Activated CD8-positive, alpha-beta memory T cell treated with anti-CD3 and anti-CD28 coated beads, Interleukin-2, amount 50 U/mL, for 24 hours (primary cell): ENCODE data around the gene HBB.

ENCODE experiments used
- DNase-seq: peaks from one replicate; pipeline ENCODE4 v3.0.0-alpha.2; 2020; ENCODE audit errors: extremely low read depth

HBB gene

DNA sequence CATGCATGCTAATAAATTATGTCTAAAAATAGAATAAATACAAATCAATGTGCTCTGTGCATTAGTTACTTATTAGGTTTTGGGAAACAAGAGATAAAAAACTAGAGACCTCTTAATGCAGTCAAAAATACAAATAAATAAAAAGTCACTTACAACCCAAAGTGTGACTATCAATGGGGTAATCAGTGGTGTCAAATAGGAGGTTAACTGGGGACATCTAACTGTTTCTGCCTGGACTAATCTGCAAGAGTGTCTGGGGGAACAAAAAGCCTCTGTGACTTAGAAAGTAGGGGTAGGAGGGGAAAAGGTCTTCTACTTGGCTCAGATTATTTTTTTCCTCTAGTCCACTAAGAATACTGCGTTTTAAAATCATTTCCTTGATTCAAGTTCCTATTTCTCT is 810 bp upstream of the HBB start:
- DNase-seq = no peak

GRCh38 chr11:5225480-5225871 is 1.4 kb downstream of the HBB start:
- no peak for DNase-seq

GRCh38 chr11:5224538-5225479 is 2.1 kb downstream of the HBB start:
- no peak for DNase-seq

GRCh38 chr11:5223686-5224085 is 3.2 kb downstream of the HBB start:
- DNase-seq = no peak

- DNase-seq = no peak
Measured at GRCh38 chr11:5223146-5223545, 3.7 kb downstream of the HBB start.

DNA sequence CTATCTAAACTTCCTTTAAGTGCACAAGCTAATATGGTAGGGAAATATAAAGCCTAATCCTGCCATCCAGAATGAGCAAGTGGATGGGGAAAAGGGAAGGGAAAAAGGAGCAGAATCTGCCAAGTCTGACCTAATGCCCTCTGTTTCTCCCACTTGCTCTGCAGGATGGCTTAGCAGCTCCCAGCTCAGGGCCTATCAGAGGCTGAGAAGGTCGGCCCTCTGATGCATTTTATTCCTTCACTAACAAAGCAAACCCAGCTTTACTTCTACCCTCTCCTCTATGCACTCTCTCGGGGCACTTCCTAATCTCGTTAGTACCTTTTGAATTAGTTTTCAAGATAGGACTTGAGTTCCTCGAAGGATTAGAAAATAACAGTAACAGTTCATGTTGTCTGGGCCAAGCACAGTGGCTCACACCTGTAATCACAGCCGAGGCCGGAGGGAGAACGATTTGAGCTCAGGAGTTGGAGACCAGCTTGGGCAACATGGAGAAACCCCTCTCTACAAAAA is 16.4 kb downstream of the HBB start:
- DNase-seq = no peak

GRCh38 chr11:5204787-5205186 is 22.1 kb downstream of the HBB start:
- DNase-seq = no peak

DNA sequence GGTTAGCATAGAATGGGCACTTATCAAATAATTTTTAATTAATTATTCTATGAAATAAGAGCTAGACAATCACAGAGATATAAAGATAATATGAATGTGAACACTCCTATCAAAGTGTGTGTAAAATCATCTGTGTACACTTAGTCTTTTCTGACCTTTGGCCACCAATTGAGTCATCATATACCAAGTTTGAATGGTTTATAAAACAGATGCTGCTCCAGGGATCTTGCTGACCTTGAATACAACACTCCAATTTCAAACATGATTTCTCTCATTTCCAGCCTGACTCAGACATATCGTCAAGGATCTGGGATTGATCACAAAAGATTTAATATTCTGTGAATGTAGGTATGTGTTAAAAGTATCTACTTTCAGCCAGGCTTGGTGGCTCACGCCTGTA is 23.5 kb downstream of the HBB start:
- DNase-seq = no peak

DNA sequence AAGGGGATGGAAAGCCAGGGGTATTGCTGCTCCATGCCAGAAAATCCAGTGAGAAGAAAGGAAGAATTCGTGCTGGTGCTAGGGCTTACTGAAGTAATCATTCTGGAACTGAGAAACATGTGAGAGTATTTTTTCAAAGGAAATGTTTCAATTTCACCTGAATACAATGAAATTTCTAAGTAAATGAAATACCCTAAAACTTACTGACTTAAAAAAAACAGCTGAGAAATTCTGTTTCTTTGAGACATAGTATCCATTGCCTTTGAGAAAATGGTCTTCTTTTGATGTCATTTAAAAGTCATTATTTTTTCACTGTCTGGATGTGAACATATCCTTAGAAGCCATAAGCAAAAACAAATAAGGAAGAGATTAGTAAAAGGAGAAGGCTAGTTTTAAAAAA is 26.3 kb downstream of the HBB start, which contains the start of gene OR51V1:
TSS of gene OR51V1 (minus strand) at position 101 of the 400 bp plus-strand sequence. CDS start at position 101, 0 bp downstream.
- no peak for DNase-seq

GRCh38 chr11:5198285-5198684 is 28.6 kb downstream of the HBB start:
- DNase-seq = no peak

GRCh38 chr11:5197536-5197935 is 29.3 kb downstream of the HBB start:
- DNase-seq = no peak

DNA sequence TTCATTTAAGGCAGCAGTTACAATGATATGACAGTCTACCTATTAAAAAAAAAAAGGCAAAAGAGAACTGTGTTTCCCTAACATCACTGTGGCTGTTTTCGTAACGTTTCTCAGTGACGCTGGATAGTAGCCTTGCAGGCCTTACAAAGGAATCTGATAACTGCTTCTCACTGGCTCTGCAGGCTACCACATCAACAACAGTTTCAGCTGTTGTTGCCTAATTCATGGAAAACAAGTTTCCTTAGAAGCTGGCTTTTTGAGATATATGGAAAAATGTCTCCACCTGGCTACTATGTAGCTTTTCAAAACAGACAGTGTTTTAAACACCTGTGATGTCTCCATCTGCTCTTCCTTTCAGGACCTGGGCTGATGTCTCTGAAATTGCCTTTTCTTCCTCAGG is 30.1 kb downstream of the HBB start:
- DNase-seq = no peak

DNA sequence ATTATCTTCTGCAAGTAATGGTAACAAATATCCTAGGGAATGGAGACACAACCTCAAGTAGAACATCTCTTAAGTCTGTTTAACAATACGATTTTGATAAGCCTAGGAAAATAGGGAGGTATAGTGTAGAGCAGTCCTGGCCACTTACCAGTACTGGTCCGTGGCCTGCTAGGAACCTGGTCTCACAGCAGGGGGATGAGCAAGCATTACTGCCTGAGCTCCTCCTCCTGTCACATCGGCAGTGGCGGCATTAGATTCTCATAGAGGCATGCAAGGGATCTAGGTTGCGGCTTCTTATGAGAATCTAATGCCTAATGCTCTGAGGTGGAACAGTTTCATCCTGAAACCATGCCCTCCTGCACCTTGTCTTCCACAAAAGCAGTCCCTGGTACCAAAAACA is 30.8 kb downstream of the HBB start:
- no peak for DNase-seq

DNA sequence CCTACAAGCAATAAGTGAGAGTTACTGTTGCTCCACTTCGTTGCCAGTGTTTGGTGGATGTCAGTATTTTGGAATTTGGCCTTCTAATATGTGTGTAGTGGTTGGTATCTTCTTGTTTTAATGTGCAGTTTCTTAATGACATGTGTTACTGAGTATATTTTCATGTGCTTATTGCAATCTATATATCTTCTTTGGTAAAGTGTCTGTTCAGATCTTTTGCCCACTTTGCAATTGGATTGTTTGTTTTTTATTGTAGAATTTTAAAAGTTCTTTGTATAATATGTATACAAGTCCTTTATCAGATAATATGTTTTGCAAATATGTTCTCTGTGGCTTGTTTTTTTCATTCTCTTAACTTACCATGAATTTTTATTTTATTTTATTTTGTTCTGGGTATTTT is 34.1 kb downstream of the HBB start:
- DNase-seq = no peak

GRCh38 chr11:5188201-5188600 is 38.7 kb downstream of the HBB start:
- DNase-seq = no peak

DNA sequence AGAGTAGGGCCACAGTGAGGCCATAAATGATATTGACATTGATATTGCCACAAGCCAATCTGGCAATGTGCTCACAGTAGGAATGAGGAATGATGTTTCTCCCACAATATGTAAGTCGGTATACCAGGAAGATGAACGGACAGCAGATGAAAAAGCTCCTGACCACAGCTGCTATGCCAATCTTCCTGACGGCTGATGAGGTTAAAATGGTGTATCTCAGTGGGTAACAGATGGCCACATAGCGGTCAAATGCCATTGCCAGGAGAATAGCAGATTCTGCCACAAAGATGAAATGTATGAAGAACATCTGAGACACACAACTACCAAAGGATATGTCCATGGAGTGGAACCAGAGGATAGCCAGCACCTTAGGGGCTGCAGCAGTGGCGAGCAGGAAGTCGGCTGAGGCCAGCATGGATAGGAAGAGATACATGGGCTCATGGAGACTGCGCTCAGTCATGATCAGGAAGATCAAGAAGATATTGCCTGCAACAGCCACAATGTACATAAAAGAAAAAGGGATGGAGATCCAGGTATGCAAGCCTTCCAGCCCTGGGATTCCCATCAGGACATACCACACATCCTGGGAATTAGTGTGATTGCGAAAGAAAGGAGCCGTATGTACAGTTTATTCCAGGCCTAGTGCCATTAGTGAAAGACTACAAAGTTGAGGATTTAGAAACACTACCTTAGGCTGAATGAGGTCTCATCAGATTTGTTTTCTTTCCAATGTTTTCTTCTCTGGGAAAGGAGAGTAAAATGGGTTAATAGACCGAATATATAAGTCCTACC is 48.6 kb downstream of the HBB start:
- DNase-seq = no peak
